Hepatocyte (in vitro differentiated cells): ENCODE data around the gene VPS4A. TPM values are rescaled to one million over a fixed set of nuclear protein-coding genes. Genes with fewer than 3 reads are reported as not detected.
"Not testable (repeated sequence)": the region's sequence is repeated elsewhere in the genome, so short reads cannot be mapped to it uniquely, and the experiment has no call there.

Experiments used
- DNase-seq: peaks from one replicate; pipeline ENCODE4 v3.0.0-alpha.2; 2016; ENCODE audit warnings: low spot score
- H2AFZ ChIP-seq: fragments of 200-600 bp; sonication (generic); 2 replicates; pipeline ENCODE4 v1.6.0; 2016; ENCODE audit warnings: antibody characterized with exemption, mild to moderate bottlenecking
- H3K27ac ChIP-seq: fragments of 200-600 bp; sonication (generic); 2 replicates; pipeline ENCODE4 v1.5.1; 2016; ENCODE audit warnings: mild to moderate bottlenecking
- H3K27me3 ChIP-seq: fragments of 200-600 bp; sonication (generic); 2 replicates; pipeline ENCODE4 v1.6.1; 2016
- H3K36me3 ChIP-seq: fragments of 200-600 bp; sonication (generic); replicated peaks from 2 replicates; pipeline ENCODE4 v1.5.1; 2016; ENCODE audit warnings: low read depth; ENCODE audit not compliant: insufficient read depth
- H3K4me1 ChIP-seq: fragments of 200-600 bp; sonication (generic); 2 replicates; pipeline ENCODE4 v1.5.1; 2016; ENCODE audit warnings: mild to moderate bottlenecking, moderate library complexity; ENCODE audit not compliant: insufficient read depth
- H3K4me2 ChIP-seq: fragments of 200-600 bp; sonication (generic); 2 replicates; pipeline ENCODE4 v1.6.0; 2016
- H3K4me3 ChIP-seq: fragments of 200-600 bp; sonication (generic); 2 replicates; pipeline ENCODE4 v1.5.1; 2016; ENCODE audit warnings: mild to moderate bottlenecking
- H3K79me2 ChIP-seq: fragments of 200-600 bp; sonication (generic); 2 replicates; pipeline ENCODE4 v1.6.0; 2017; ENCODE audit warnings: mild to moderate bottlenecking
- H3K9me2 ChIP-seq: fragments of 200-600 bp; sonication (generic); replicated peaks from 2 replicates; pipeline ENCODE4 v1.6.0; 2017; ENCODE audit warnings: mild to moderate bottlenecking; ENCODE audit not compliant: insufficient read depth
- H3K9me3 ChIP-seq: fragments of 200-600 bp; sonication (generic); 2 replicates; pipeline ENCODE4 v1.5.1; 2016; ENCODE audit warnings: low read depth, mild to moderate bottlenecking
- H4K20me1 ChIP-seq: fragments of 200-600 bp; sonication (generic); 2 replicates; pipeline ENCODE4 v1.6.0; 2016; ENCODE audit warnings: mild to moderate bottlenecking; ENCODE audit not compliant: insufficient read depth, poor library complexity, severe bottlenecking
- CTCF ChIP-seq: fragments of 200-600 bp; sonication (generic); IDR thresholded peaks from 2 replicates; pipeline ENCODE4 v1.5.1; 2016; ENCODE audit warnings: antibody characterized with exemption, mild to moderate bottlenecking; ENCODE audit not compliant: poor library complexity
- EZH2 ChIP-seq: fragments of 200-600 bp; sonication (generic); IDR thresholded peaks from 2 replicates; pipeline ENCODE4 v1.6.1; 2016; ENCODE audit warnings: antibody characterized with exemption, mild to moderate bottlenecking, borderline replicate concordance
- EZH2phosphoT487 ChIP-seq: fragments of 200-600 bp; sonication (generic); IDR thresholded peaks from one replicate; pipeline ENCODE4 v1.6.1; 2018; ENCODE audit warnings: antibody characterized with exemption, mild to moderate bottlenecking, low read depth, moderate library complexity; ENCODE audit not compliant: unreplicated experiment, severe bottlenecking
- WGBS: methylation state at CpG from one replicate; pipeline ENCODE4 v1.1.6; 2016; ENCODE audit warnings: low lambda C conversion rate; ENCODE audit errors: missing lambda C conversion rate; 5-methylcytosine and 5-hydroxymethylcytosine counted together
- polyA plus RNA-seq: library from polyadenylated mRNA; unstranded; fragments of >200 nt; fragmentation: Nextera tagmentation; extraction: Ambion mirVana; gene quantifications from 2 replicates; pipeline ENCODE4 v1.2.1, GENCODE V29; 2016
- total RNA-seq: library from RNA; depleted of rRNA; stranded (reverse); fragments of >200 nt; gene quantifications from 2 replicates; pipeline ENCODE4 v1.2.3, GENCODE V29; 2014

The VPS4A gene
- total and polyA plus RNA-seq, 2 experiments from 2014 or later = 19.9 to 36.9 TPM

DNA sequence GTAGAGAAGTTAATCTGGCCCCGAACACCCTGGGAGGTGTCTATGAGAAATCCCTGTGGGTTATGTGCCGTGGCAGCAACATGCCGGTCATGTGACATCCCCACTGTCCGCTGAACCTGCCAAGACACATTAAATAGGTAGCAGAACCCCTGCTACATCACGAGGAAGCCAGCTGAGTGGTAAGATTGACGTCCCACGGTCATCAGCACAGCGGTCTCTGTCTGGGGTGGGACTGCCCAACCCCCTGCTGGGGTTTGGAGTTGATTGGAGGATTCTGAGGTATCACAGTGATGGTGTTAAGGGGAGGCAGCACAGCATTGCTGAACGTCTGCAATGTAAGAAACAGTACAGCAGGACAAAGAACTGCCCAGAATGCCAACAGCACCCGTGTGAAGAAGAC, 38.4 kb downstream of the VPS4A start:
- WGBS = 91% methylated on average over 10 of the region's 10 CpGs
- Histone ChIP-seq H3K9me3 (no peaks in the 10 kb centered on the region), H2AFZ (no peak overlapping the region), H3K27ac (no peak overlapping the region), H3K4me1 (no peaks in the 10 kb centered on the region), H4K20me1 (no peaks in the 10 kb centered on the region), H3K36me3 (no peaks in the 10 kb centered on the region), H3K4me3 (no peak overlapping the region), H3K79me2 (no peaks in the 10 kb centered on the region), H3K4me2 (no peak overlapping the region), H3K9me2 (no peaks in the 10 kb centered on the region), H3K27me3 (no peaks in the 10 kb centered on the region)
- no peak for DNase-seq
- TF ChIP-seq EZH2 = no peak
- no peak for TF ChIP-seq CTCF
- TF ChIP-seq EZH2phosphoT487 = no peak

- Histone ChIP-seq H2AFZ (no peak overlapping the region), H3K9me2 (no peaks in the 10 kb centered on the region), H3K27me3 (no peaks in the 10 kb centered on the region), H3K27ac (no peak overlapping the region), H3K4me1 (no peaks in the 10 kb centered on the region), H4K20me1 (no peaks in the 10 kb centered on the region), H3K79me2 (no peaks in the 10 kb centered on the region), H3K36me3 (no peaks in the 10 kb centered on the region), H3K4me3 (no peak overlapping the region), H3K9me3 (no peaks in the 10 kb centered on the region), H3K4me2 (peak overlapping the region; percentile 50)
- TF ChIP-seq CTCF (no peak), EZH2 (no peak), EZH2phosphoT487 (no peak)
- no peak for DNase-seq
- WGBS = 81% methylated on average over 6 of the region's 6 CpGs
These were observed 39.5 kb downstream of the VPS4A start for GRCh38 chr16:69350536-69351133.

DNA sequence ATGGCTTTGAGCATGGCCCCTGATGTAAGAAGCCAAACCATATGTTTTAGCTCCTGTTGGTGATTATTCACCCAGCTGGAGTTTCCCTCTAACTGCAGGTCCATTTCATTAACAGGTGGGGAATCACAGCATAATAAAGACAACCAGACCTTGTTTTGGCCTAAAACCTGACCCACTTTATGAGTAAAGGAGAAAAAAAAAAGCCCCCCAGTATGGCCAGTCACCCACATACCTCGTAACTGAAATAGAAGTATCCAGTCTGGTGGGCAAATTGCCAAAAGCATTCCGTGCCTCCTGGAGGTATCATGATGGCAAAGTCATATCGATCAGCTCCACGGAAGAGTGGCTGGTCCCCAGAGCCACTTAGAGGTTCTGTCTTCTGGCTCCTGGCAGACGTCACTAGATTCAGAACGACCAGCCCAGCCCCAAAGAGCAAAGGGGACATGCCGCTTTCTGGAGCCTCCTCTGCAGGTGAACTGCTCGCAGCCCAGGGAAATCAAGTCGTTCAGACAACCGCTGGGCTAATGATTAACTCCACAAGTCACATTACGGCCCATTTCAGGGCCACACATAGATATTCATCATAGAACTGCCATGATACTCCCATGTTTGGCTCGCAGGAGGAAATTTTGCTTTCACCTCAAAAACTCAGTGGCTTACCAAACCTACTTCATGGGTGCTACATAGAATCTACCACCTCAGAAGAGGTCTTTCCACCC, 40.3 kb downstream of the VPS4A start, which contains the start of gene TMED6:
TMED6 (minus strand) TSS at position 478 of the 719 bp plus-strand sequence; CDS start at position 445, 33 bp downstream.
- H3K4me2 ChIP-seq = peak within 1 kb of the TSS; percentile 50
- H3K4me3 ChIP-seq = no peak within 1 kb of the TSS
- TF ChIP-seq EZH2 (no peak), CTCF (no peak), EZH2phosphoT487 (no peak)
- no peaks in the 10 kb centered on the region for H3K9me3 ChIP-seq
- DNase-seq = peak; percentile 78
- H3K4me1 ChIP-seq = no peaks in the 10 kb centered on the region
- peak within 1 kb of the TSS; percentile 38 for H3K27ac ChIP-seq
- no peaks in the 10 kb centered on the region for H3K79me2 ChIP-seq
- no peaks in the 10 kb centered on the region for H3K36me3 ChIP-seq
- H4K20me1 ChIP-seq = no peaks in the 10 kb centered on the region
- 65% methylated on average over 12 of the region's 12 CpGs for WGBS
- H3K9me2 ChIP-seq = no peaks in the 10 kb centered on the region
- H3K27me3 ChIP-seq = no peaks in the 10 kb centered on the region
- no peak within 1 kb of the TSS for H2AFZ ChIP-seq

DNA sequence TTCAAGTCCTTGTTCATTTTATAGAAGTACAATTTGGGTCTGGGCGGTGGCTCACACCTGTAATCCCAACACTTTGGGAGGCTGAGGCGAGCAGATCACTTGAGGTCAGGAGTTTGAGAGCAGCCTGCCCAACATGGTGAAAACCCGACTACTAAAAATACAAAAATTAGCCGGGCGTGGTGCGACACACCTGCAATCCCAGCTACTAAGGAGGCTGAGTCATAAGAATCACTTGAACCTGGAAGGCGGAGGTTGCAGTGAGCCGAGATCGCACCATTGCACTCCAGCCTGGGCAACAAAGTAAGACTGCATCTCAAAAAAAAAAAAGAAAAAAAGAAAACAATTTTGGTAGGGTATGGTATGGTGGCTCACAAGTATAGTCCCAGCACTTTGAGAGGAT, 48.9 kb downstream of the VPS4A start:
- not testable (repeated sequence) for H3K4me2 ChIP-seq, H3K9me2 ChIP-seq, H3K9me3 ChIP-seq, H3K27ac ChIP-seq, H3K79me2 ChIP-seq, DNase-seq, H3K36me3 ChIP-seq, H3K4me3 ChIP-seq, H3K4me1 ChIP-seq, H3K27me3 ChIP-seq, H4K20me1 ChIP-seq, H2AFZ ChIP-seq
- WGBS = 98% methylated on average over 9 of the region's 9 CpGs
